ENCODE data around the gene DPP10. TPM values are rescaled to one million over a fixed set of nuclear protein-coding genes. Genes with fewer than 3 reads are reported as not detected.

Gene DPP10
- total RNA-seq, 1 donor from 2014 or later: 1.1 TPM

GRCh38 chr2:114797540-114797939, 355.1 kb downstream of the DPP10 start:
- FAIRE-seq (no peak), DNase-seq (ENCODE audit: low read depth) (no peak)
- no peaks in the 10 kb centered on the region for H3K4me1 ChIP-seq (ENCODE audit: insufficient read depth, low read length)
- H4K20me1 ChIP-seq (ENCODE audit: insufficient read depth, low read length): no peaks in the 10 kb centered on the region
- no peaks in the 10 kb centered on the region for H3K79me2 ChIP-seq (ENCODE audit: insufficient read depth, low read length)
- H3K4me3 ChIP-seq (ENCODE audit: insufficient read depth, low read depth, low read length): no peak overlapping the region
- no peaks in the 10 kb centered on the region for H3K27me3 ChIP-seq (ENCODE audit: insufficient read depth, low read length)
- H3K9me3 ChIP-seq (ENCODE audit: insufficient read depth, low read depth, low read length): no peaks in the 10 kb centered on the region
- no peak overlapping the region for H3K4me3 Mint-ChIP-seq (ENCODE audit: unreplicated experiment)
- H3K27ac Mint-ChIP-seq (ENCODE audit: unreplicated experiment): no peak overlapping the region
- H3K36me3 Mint-ChIP-seq (ENCODE audit: low read depth, unreplicated experiment): no peaks in the 10 kb centered on the region
- TF ChIP-seq EZH2 (IDR thresholded peaks at IDR 0.05; ENCODE audit: insufficient read depth, low read length): no peak
- no peak for TF ChIP-seq CTCF (IDR thresholded peaks at IDR 0.05; ENCODE audit: insufficient read depth, low read depth, low read length)
- H3K9ac ChIP-seq (ENCODE audit: low read length): no peak overlapping the region
- H3K27me3 Mint-ChIP-seq (ENCODE audit: low read depth, unreplicated experiment): no peaks in the 10 kb centered on the region
- H3K9me3 Mint-ChIP-seq (ENCODE audit: unreplicated experiment): no peaks in the 10 kb centered on the region
- H3K36me3 ChIP-seq (ENCODE audit: insufficient read depth, low read length): no peaks in the 10 kb centered on the region
- no peak overlapping the region for H3K27ac ChIP-seq (ENCODE audit: low read depth, low read length)
- H3K4me2 ChIP-seq (ENCODE audit: low read length): no peak overlapping the region
- H2AFZ ChIP-seq (ENCODE audit: low read depth, low read length): no peak overlapping the region
- no peaks in the 10 kb centered on the region for H3K4me1 Mint-ChIP-seq (ENCODE audit: low read depth, unreplicated experiment)

GRCh38 chr2:114797942-114798341, 355.5 kb downstream of the DPP10 start:
- Mint-ChIP-seq H3K27me3 (ENCODE audit: low read depth, unreplicated experiment) (no peaks in the 10 kb centered on the region), H3K36me3 (ENCODE audit: low read depth, unreplicated experiment) (no peaks in the 10 kb centered on the region), H3K4me3 (ENCODE audit: unreplicated experiment) (no peak overlapping the region), H3K27ac (ENCODE audit: unreplicated experiment) (no peak overlapping the region), H3K9me3 (ENCODE audit: unreplicated experiment) (no peaks in the 10 kb centered on the region), H3K4me1 (ENCODE audit: low read depth, unreplicated experiment) (no peaks in the 10 kb centered on the region)
- TF ChIP-seq EZH2 (IDR thresholded peaks at IDR 0.05; ENCODE audit: insufficient read depth, low read length) (no peak), CTCF (IDR thresholded peaks at IDR 0.05; ENCODE audit: insufficient read depth, low read depth, low read length) (no peak)
- Histone ChIP-seq H3K4me2 (ENCODE audit: low read length) (no peak overlapping the region), H3K9me3 (ENCODE audit: insufficient read depth, low read depth, low read length) (no peaks in the 10 kb centered on the region), H3K4me1 (ENCODE audit: insufficient read depth, low read length) (no peaks in the 10 kb centered on the region), H3K9ac (ENCODE audit: low read length) (no peak overlapping the region), H3K4me3 (ENCODE audit: insufficient read depth, low read depth, low read length) (no peak overlapping the region), H3K27me3 (ENCODE audit: insufficient read depth, low read length) (no peaks in the 10 kb centered on the region), H2AFZ (ENCODE audit: low read depth, low read length) (no peak overlapping the region), H3K79me2 (ENCODE audit: insufficient read depth, low read length) (no peaks in the 10 kb centered on the region), H3K27ac (ENCODE audit: low read depth, low read length) (no peak overlapping the region), H3K36me3 (ENCODE audit: insufficient read depth, low read length) (no peaks in the 10 kb centered on the region), H4K20me1 (ENCODE audit: insufficient read depth, low read length) (no peaks in the 10 kb centered on the region)
- FAIRE-seq (no peak), DNase-seq (ENCODE audit: low read depth) (no peak)

GRCh38 chr2:114800371-114800770, 357.9 kb downstream of the DPP10 start:
- Histone ChIP-seq H3K4me1 (ENCODE audit: insufficient read depth, low read length) (no peaks in the 10 kb centered on the region), H3K27ac (ENCODE audit: low read depth, low read length) (no peak overlapping the region), H3K4me2 (ENCODE audit: low read length) (no peak overlapping the region), H3K79me2 (ENCODE audit: insufficient read depth, low read length) (no peaks in the 10 kb centered on the region), H3K4me3 (ENCODE audit: insufficient read depth, low read depth, low read length) (no peak overlapping the region), H3K9ac (ENCODE audit: low read length) (no peak overlapping the region), H3K27me3 (ENCODE audit: insufficient read depth, low read length) (no peaks in the 10 kb centered on the region), H2AFZ (ENCODE audit: low read depth, low read length) (no peak overlapping the region), H3K36me3 (ENCODE audit: insufficient read depth, low read length) (no peaks in the 10 kb centered on the region), H4K20me1 (ENCODE audit: insufficient read depth, low read length) (no peaks in the 10 kb centered on the region), H3K9me3 (ENCODE audit: insufficient read depth, low read depth, low read length) (no peaks in the 10 kb centered on the region)
- Mint-ChIP-seq H3K27me3 (ENCODE audit: low read depth, unreplicated experiment) (no peaks in the 10 kb centered on the region), H3K9me3 (ENCODE audit: unreplicated experiment) (no peaks in the 10 kb centered on the region), H3K4me3 (ENCODE audit: unreplicated experiment) (no peak overlapping the region), H3K36me3 (ENCODE audit: low read depth, unreplicated experiment) (no peaks in the 10 kb centered on the region), H3K27ac (ENCODE audit: unreplicated experiment) (no peak overlapping the region), H3K4me1 (ENCODE audit: low read depth, unreplicated experiment) (no peaks in the 10 kb centered on the region)
- no peak for TF ChIP-seq EZH2 (IDR thresholded peaks at IDR 0.05; ENCODE audit: insufficient read depth, low read length)
- TF ChIP-seq CTCF (IDR thresholded peaks at IDR 0.05; ENCODE audit: insufficient read depth, low read depth, low read length): no peak
- DNase-seq (ENCODE audit: low read depth) (no peak), FAIRE-seq (no peak)
